TTC549 (cell line): ENCODE data around the gene ZKSCAN5.
"Not testable (repeated sequence)": the region's sequence is repeated elsewhere in the genome, so short reads cannot be mapped to it uniquely, and the experiment has no call there.

Source experiments
- FAIRE-seq: peaks from 2 replicates; lab custom pipeline; 2012; peaks lifted over from hg19 to GRCh38; lab: Jason Lieb, UNC

ZKSCAN5 gene

GRCh38 chr7:99498546-99498944 is 5.9 kb upstream of the ZKSCAN5 start:
- no peak for FAIRE-seq

- FAIRE-seq, result no peak
Measured at GRCh38 chr7:99499371-99499720, 5.1 kb upstream of the ZKSCAN5 start.

- FAIRE-seq, result no peak
Measured at GRCh38 chr7:99499721-99500636, 4.5 kb upstream of the ZKSCAN5 start, which contains the start of gene ZNF394. TSS of gene ZNF394 (minus strand) at chr7:99500281. CDS start at chr7:99500093, 188 bp downstream.

- FAIRE-seq, result no peak
Measured at GRCh38 chr7:99500637-99501009, 3.8 kb upstream of the ZKSCAN5 start.

GRCh38 chr7:99501236-99501635 is 3.2 kb upstream of the ZKSCAN5 start:
- FAIRE-seq, result not testable (repeated sequence)

GRCh38 chr7:99504281-99504602 is 220 bp upstream of the ZKSCAN5 start:
- FAIRE-seq, result peak; percentile 11

GRCh38 chr7:99505324-99505662 is 831 bp downstream of the ZKSCAN5 start:
- FAIRE-seq, result no peak

- no peak for FAIRE-seq
Measured at GRCh38 chr7:99514050-99514449, 9.6 kb downstream of the ZKSCAN5 start.

GRCh38 chr7:99521399-99521798 is 16.9 kb downstream of the ZKSCAN5 start:
- no peak for FAIRE-seq

GRCh38 chr7:99525713-99526440 is 21.4 kb downstream of the ZKSCAN5 start:
- no peak for FAIRE-seq

GRCh38 chr7:99531354-99531765 is 26.9 kb downstream of the ZKSCAN5 start:
- no peak for FAIRE-seq

GRCh38 chr7:99535667-99536066 is 31.2 kb downstream of the ZKSCAN5 start:
- no peak for FAIRE-seq

- FAIRE-seq, result no peak
Measured at GRCh38 chr7:99539213-99539811, 34.9 kb downstream of the ZKSCAN5 start.

GRCh38 chr7:99540542-99540941 is 36.1 kb downstream of the ZKSCAN5 start:
- no peak for FAIRE-seq

- FAIRE-seq, result no peak
Measured at GRCh38 chr7:99541212-99541611, 36.8 kb downstream of the ZKSCAN5 start.

GRCh38 chr7:99543081-99543671 is 38.7 kb downstream of the ZKSCAN5 start:
- FAIRE-seq, result no peak

- no peak for FAIRE-seq
Measured at GRCh38 chr7:99543916-99544315, 39.5 kb downstream of the ZKSCAN5 start.

- not testable (repeated sequence) for FAIRE-seq
Measured at GRCh38 chr7:99545308-99545707, 40.8 kb downstream of the ZKSCAN5 start.

GRCh38 chr7:99549545-99549944 is 45.1 kb downstream of the ZKSCAN5 start:
- FAIRE-seq, result not testable (repeated sequence)

- no peak for FAIRE-seq
Measured at GRCh38 chr7:99551334-99551733, 46.9 kb downstream of the ZKSCAN5 start.

GRCh38 chr7:99551767-99552463 is 47.5 kb downstream of the ZKSCAN5 start, which contains the start of gene FAM200A:
TSS of gene FAM200A (minus strand) at chr7:99552114. CDS start at chr7:99548407, 3,707 bp downstream.
- FAIRE-seq, result no peak

GRCh38 chr7:99553039-99553438 is 48.6 kb downstream of the ZKSCAN5 start:
- FAIRE-seq, result no peak
